ENCODE results near the gene ISG15. TPM values are rescaled to one million over a fixed set of nuclear protein-coding genes. Genes with fewer than 3 reads are reported as not detected.

Gene ISG15
- total and polyA plus RNA-seq, 2 of the 13 experiments (the other 11 are each of a cell fraction or from before 2014, with no cell fraction given) = 42.1 to 54.9 TPM

GRCh38 chr1:1001057-1001783, 12.1 kb upstream of the ISG15 start (continued):
- TF ChIP-seq ELK4 (CRISPR knock-in tag; IDR thresholded peaks at IDR 0.05; ENCODE audit: borderline replicate concordance) (no peak), ZNF224 (CRISPR knock-in tag; IDR thresholded peaks at IDR 0.05) (no peak), KMT2A (CRISPR knock-in tag; IDR thresholded peaks at IDR 0.05) (no peak), ZNF597 (CRISPR knock-in tag; IDR thresholded peaks at IDR 0.05) (no peak), FOXA1 (IDR thresholded peaks at IDR 0.05) (no peak), FOXA1 (CRISPR knock-in tag; IDR thresholded peaks at IDR 0.05) (no peak), ZBTB2 (CRISPR knock-in tag; IDR thresholded peaks at IDR 0.05; ENCODE audit: low read depth) (no peak), GPN1 (CRISPR knock-in tag; IDR thresholded peaks at IDR 0.05; ENCODE audit: borderline replicate concordance) (no peak), ZBTB37 (CRISPR knock-in tag; IDR thresholded peaks at IDR 0.05) (no peak), AHDC1 (CRISPR knock-in tag; IDR thresholded peaks at IDR 0.05; ENCODE audit: borderline replicate concordance) (no peak), KLF12 (CRISPR knock-in tag; IDR thresholded peaks at IDR 0.05; ENCODE audit: borderline replicate concordance) (no peak), PHF5A (CRISPR knock-in tag; IDR thresholded peaks at IDR 0.05; ENCODE audit: low read depth, unreplicated experiment) (no peak), HOXA3 (CRISPR knock-in tag; IDR thresholded peaks at IDR 0.05) (no peak), SOX13 (IDR thresholded peaks at IDR 0.05) (no peak), SOX13 (CRISPR knock-in tag; conservative IDR thresholded peaks at IDR 0.05 in 1 of 2, IDR thresholded peaks at IDR 0.05 in 1 of 2) (no peak), ZSCAN30 (CRISPR knock-in tag; IDR thresholded peaks at IDR 0.05) (no peak), ZNF30 (CRISPR knock-in tag; IDR thresholded peaks at IDR 0.05) (peak; percentile 11; the same call in 1 of the 2 replicates)

Data from HepG2 (cell line).